Fibroblast of skin of abdomen (primary cell): ENCODE data around the gene LRP8.

Experiments
- DNase-seq: peaks from one replicate; pipeline ENCODE4 v3.0.0-alpha.2; 2013

LRP8 gene

DNA sequence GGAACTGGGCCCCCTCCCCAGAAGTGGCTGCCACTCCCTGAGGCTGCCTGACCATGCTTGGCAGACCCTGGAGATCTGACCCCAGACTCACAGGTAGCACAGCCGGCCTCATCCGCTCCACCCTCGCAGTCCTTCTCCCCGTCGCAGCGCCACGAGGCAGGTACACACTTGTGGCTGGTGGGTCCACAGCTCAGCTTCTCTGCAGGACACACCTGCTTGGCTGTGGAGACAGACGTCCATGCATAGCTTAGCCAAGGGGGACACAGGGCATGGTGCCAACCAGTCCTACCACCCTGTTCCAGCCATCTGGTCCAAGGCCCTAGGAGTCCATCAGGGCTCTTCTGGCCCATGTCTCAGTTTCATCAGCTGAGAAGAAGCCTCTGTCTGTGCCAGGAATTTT, 47.4 kb downstream of the LRP8 start:
- no peak for DNase-seq

DNA sequence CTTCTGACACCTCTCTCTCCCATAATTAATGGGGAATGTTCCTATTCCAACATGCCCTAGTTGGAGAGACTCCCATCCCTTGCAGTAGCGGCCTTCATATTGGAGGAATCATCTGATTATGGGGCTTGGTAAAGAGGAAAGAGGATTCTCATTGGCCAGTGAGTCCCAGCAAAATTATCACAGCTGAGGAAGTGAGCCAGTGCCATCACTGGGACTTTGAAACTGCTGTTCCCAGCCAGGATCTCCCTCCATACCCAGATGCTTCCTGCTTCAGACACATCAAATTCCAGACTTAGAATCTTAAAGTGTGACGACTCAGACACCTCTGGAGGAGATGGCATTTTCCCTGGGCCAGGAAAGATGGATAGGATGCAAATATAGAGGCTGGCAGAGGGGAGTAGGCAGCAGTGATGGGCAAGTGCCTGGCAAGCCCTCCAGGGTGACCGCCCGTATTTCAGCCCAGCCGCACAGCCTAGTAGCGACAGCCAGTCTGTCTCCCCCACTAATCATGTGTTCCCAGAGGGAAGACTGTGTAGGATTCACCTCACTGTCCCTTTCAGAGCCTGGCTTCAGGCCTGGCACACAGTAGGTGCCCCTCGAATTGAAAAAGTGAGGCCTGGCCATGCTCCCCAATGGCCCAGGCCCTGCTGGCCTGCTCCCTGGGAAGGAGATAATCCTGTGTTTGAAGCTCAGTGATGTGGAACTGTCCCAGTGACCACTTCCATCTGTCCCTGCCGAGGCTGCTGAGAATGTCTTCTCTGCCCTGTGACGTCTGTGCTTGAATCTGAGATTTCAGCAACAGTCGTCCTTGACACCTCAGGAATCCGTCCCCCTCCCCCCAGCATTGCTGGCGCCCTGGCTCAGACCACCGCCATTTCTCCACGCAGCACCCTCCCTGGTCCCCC, 48.3 kb downstream of the LRP8 start:
- DNase-seq = no peak

DNA sequence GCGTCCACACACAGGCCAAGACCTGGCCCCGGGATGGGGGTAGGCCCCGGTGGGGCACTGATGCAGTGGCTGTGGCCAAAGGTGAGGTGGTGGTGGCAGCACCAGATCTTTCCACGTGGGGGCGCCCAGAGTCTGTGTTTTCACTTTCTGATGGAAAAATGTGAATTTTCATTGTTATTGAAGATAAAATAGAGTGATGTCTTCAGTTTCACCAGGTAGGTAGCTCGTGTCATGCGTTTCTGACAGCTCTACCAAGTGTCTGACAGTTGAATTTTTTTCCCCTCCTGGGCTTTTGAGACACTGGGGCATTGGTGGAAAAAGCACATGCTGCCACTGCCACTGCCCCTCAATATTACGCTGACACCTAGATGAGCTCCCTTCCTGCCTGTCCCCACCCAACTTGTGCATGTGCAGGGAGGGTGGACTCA, 49.6 kb downstream of the LRP8 start:
- no peak for DNase-seq

DNA sequence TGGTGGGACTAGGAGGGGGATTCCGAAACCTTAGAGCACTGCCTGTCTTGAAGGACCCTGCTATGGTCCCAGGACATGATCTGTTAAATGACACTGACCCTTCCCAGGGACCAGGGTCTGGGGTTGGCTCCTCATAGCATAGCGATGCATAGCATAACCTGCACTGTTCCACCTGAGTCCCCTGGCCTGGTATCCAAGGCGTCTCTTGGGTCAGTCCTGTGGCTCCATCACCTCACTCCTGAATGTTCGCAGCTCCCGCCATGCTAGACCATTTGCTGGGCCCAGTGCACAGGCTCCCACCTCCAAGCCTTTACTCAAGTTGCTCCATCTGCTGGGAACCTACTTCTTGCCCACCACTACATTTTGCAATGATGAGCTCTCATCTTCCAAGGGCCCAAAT, 50.5 kb downstream of the LRP8 start:
- DNase-seq = no peak

DNA sequence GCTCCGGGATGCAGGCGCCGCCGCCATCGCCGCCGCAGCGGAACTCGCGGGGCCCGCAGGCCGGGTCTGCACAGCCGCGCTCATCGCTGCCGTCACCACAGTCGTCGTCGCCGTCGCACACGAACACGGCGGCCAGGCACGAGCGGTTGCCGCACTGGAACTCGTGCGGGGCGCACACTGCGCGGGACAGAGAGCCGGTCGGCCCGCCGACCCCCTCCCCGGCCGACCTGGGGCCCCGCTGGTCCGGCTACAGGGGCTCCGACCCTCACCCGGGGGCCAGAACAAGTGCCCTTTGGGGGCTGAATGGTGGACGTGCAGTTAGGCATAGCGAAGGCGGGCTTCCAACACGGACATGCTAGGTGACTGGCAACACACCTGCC, 51.0 kb downstream of the LRP8 start:
- no peak for DNase-seq

DNA sequence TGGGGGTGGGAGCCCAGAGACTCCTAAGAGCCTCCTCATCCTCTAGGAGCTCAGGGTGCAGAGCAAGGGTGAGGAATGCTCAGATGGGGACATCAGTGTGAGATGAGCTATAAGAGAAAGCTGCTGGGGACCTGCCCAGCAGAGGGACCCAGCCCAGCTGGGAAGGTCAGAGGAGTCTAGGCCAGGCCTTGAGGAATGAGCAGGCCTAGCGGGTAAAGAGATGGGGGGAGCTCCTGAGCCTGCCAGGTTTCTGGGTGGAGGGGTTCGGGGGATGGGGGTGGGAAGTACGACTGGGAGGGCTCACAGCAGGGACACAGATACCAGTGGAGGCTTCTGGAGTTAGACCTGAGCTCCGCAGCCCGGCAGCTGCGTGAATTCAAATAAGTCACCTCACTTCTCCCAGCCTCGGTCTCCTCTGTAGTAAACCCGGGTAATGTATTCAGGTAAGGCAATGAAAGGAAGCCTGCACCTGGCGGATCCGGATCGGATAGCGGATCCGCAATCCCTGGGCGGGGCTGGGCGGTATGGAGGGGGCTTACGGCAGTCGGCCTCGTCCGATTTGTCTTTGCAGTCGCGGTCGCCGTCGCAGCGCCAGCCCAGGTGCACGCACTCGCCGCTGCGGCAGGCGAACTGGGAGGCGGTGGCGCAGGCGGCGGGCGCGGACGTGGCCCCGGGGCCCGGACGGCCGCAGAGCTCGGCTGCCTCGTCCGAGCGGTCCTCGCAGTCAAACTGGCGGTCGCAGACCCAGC, 51.5 kb downstream of the LRP8 start:
- no peak for DNase-seq

DNA sequence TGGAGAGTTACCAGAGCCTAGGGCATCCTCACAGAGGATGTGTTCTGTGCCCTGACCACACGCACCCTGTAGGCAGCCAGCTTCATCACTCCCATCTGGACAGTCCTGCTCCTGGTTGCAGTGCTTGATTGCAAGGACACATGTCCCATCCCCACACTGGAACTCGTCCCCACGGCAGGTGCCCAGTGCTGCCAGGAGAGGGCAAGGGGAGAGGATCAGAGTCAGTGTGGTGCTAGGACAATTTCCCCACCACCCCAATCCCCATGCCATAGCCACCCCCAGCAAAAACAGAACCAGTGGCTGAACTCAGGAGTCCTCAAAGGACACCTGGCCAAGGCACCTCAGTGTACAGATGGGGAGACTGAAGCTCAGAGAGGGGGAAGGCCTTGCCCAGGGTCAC, 52.3 kb downstream of the LRP8 start:
- no peak for DNase-seq

DNA sequence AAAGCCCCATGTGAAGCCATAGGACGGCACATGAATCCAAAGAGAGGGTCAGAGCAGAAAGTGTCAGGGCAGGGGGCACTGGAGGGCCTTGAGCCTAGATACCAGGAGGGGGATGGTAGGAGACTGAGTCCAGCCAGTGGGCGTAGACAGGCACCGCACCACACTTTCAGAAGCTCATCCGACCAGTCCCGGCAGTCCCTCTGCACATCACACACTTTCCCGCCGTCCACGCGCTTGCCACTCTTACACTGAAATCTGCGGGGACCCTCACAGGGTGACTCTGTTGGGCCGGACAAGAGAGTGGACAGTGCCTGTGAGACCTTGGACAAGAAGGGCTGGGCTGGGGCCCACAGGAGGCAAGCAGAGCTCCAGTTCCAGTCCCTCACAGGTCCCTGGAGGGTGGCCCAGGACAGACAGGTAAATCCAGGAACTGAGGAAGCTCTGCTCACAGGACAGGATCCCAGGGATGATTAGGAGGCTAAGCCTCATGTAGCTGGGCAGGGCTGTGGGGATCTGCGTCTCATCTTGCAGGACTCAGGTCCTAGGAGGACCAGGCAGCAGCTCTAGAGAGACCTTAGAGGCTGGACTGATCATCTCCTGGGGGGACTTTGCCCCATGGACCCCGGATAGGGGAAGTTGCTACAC, 53.2 kb downstream of the LRP8 start:
- no peak for DNase-seq

DNA sequence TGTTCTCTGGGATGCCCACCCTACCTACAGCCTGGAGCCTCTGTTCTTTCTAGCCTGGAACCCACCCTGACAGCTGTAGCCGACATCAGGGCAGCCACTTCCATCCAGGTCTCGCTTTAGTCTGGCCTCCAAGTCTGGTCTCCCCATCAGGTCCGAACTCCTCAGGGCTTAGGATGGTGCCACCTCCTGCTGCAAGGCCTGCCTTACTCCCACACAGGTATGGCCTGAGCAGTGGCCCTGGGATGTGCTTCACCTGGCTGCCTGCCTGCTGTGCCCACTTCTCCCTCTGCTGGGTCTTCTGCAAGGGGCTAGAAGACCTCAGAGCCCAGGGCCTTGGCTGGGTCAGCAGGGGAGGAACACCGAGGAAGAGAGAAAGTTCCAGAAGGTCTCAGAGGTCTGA, 53.8 kb downstream of the LRP8 start:
- no peak for DNase-seq

DNA sequence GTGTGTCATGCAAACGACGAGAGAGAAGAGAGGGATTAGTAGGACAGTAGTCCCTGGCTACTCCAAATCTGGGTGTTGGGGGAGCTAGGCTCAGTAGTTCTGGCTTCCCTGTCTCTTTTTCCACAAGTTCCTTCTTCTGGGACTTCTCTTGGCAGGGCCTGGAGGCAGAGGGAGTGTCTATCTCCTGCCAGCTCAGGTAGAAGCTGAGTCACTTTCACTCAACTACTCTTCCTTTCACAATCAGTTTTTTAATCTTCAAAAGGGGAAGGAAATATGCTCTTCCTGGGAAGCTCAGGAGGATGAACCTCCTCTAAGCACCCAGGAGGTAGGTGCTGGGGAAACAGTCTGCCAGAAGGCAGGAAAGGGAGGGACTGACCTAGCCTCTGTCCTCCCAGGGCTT, 54.3 kb downstream of the LRP8 start:
- DNase-seq = no peak

DNA sequence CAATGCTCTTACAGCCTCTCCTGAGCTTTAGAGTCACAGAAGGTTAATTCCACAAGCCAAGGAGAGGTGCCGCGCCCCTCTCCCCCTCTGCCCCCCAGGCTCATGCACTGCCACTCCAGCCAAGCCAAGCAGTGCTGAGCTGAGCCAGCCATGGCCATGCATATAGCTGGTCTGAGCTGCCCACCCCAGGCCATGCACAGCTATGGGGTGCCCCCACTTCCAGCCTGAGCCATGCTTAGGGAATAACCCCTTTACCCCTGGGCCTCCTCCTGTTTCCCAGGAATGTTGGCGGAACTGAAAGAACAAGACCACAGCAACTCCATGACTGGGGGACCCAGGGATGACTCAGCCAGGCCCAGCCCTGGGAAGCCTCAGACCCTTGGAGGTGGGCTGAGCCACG, 55.5 kb downstream of the LRP8 start:
- DNase-seq = no peak

DNA sequence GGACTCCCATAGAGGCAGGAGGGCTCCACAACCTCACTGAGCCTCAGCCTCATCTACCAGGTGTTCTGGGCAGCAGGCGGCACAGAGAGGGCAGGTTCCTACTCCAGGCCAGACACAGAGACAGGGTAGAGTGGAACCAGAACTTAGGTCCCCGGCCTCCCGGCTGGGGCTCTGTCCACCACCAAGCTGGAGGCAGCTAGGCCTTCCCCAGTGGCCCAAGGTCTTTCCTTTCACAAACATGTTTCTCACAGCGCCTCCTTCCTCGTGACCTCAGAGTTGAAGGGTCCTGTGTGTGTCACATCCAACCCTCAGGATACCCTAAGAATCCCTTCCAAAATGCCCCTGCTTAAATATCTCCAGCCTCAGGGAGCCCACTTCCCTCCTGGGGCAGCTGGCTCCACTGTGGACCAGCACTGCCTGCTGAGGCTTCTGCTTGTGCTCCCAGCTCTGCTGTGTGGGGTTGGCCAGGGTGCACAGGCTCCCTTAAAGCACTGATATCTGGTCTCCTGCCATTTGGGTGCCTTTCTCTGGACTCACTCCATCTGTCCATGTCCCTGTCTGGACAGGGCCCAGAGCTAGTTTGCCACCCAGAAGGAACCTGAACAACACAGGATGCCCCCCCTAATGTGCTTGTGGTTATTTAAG, 56.3 kb downstream of the LRP8 start:
- no peak for DNase-seq

DNA sequence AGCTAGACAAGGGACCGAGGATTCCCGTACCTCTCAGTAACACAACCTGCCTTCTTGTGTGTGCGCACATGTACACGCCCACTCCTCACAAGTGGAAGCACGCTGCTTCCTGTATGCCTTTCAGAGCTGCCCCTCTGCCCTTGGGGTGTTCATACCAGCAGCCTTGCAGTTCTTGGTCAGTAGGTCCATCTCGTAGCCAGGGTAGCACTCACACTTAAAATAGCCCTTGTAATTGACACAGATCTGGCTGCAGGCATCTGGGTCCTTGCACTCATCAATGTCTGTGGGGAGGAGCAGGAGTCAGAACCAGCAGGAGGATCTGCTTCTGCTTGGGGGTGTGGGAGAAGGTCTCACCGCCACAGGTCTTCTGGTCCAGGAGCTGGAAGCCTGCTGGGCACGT, 57.0 kb downstream of the LRP8 start:
- DNase-seq = no peak

DNA sequence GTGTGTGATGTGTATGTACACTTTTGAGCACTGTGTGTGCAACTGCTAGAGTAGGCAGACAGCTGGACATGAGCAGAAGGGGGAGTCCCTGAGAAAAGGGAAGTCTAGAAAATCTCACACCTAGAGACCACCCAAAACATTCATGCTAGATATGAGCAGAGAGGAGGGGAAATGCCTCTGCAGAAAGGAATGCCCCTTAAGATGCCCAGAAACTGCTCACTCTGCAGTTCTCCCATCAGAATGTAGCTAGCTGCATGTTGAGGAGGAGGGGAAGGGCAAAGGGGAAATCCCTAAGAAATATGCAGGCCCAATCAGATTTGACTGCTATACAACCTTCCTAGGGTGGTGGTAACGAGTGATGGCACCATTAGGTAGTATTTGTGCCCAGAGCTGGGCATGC, 57.8 kb downstream of the LRP8 start:
- no peak for DNase-seq

DNA sequence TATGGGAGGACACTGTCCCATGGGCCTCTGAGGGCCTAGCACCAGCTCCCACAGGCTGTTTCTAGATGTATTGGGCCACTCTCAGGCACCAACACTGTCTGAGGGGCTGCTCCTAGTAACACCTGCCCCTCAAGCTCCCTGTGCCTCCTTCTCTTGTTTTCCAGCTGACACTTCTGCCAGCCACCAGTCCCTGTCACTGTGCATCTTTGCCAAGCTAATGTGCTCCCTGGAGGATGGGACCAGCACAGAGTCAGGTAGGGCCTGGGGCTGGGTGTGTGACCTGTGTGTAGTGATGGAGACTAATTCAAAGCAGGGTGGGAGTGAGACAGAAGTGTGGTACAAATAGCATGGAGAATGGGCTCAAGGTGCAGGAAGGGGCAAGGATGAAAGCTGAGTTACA, 60.1 kb downstream of the LRP8 start:
- DNase-seq = no peak

DNA sequence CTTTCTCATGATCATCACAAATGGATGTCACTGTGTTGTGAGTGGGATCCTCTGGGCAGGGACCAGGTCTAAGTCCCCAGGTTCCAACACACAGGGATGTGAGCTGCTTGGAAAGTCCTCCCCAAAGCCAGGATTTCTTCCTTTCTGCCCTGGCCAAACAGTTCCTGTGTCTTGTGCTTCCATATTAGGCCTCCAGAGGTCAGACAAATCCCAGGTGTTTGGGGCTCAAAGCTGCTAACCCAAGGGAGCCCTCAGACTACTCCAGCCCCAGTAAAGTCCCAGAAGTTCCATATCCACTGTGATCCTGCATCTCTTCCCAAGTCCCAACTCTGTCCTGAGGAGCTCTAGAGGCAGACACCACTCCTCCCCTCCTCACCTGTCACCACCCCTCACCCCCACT, 61.8 kb downstream of the LRP8 start:
- no peak for DNase-seq

DNA sequence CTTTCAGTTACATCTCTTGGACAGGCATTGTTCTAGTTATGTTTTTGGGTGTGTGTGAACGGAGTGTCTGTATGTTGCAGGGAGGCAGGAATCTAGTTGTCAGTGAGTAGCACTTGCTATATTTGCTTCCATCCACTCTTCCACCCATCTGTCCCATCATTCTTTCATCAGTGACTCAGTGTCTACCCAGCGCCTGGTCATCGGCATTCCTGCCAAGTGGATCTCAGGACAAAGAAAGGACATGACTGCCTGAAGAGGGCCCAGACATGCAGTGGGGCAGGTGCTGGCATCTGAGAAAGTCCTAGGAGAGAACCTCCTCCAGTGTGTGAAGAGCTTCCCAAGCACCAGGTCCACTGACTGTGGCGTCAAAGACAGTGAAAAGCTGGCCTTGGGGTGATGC, 62.3 kb downstream of the LRP8 start:
- DNase-seq = no peak

DNA sequence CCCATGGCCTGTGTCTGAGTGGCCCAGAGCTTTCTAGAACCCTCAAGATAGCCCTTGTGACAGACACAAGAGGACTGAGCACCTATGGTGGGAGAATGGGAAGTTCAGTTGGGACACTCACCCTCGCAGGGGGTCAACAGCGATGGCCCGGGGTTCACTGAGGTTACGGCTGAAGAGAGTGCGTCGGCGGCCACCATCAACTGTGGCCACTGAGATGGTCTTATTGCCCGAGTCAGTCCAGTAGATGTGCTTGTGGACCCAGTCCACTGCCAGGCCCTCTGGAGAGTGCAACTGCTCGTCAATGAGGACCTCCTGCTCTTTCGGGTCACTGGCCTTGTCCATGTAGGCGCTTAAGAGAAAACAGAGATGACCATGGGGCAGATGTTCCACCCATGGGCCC, 63.8 kb downstream of the LRP8 start:
- no peak for DNase-seq

DNA sequence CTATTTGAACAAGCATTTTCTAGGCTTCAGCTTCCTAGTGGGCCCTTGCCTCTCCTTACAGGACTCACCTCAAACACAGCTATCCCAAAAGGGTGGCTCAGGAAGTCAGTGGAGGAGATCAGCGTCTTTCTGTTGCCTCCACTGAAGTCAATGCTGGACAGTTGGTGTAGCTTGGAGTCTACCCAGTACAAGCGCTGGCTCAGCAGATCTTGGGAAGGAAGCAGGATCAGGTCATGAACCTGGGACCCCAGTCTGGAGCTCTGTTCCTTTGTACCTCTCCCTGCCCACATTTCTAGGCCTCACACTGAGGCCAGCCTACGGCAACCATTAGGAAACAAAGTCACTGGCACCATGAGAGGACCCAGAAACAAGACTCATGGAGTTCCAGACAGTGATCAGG, 65.9 kb downstream of the LRP8 start:
- no peak for DNase-seq

DNA sequence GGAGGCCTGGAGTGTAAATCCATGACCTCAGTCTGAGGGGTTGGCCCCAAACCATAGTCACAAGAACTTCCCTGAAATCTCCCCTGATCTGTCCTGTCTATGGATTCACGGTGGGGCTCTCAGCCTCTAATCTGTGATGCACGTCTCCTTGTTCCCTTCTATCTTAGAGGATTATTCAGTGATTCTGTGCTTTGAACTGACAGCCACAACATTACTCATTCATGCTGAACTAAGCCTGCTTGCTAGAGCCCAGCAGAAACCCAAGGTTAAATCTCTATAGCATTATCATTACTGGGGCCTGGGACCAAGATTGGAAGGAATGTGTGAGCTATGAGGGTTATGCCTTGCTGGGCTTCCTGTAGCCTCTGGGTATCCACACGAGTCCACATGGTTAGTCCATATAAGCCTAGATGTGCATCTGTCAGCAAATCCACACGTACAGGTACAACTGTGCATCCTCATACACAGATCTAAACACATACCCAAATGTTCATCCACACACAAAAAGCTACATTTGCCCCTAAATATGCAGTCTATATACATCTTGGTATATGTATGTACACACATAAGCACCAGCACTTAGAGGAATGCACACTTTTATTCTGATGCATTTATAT, 67.1 kb downstream of the LRP8 start:
- DNase-seq = no peak

DNA sequence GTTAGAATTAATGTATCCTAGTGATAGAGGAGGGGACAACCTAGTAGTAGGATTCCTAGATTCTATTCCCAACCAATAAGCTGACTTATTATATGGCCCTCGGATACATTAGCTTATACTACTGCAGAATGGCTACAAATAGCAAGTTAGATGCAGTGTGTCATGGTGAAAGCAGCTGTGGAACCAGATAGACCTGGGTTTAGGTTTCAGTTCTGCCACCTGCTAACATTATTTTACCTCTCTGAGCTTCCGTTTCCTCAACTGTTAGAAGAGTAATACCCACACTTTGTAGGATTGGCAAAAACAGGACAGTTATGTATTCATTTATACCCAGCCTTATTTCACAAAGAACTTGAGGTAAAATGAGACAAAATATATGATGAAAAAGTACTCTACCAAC, 67.9 kb downstream of the LRP8 start:
- no peak for DNase-seq

DNA sequence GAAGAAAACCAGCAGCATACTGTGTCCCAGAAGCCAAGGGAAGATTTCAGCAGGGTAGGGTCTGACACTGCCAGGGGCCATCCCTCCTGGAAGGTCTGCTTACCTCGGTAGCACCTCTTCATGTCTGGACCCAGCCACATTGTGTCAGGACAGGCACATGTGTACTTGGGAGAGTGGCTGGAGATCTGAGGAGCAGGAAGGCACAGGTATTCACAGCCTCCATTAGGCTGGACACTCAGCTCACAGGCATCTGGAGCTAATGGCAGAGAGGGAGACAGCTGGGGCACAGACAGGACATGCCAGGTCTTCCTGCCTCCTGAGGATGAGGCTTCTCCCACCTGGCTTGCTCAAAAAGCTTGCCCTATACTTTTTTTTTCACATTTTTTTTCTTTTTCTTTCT, 69.7 kb downstream of the LRP8 start:
- DNase-seq = no peak
